Muscle of back (tissue), 13 donors: ENCODE data around the gene SCAMP1. TPM values are rescaled to one million over a fixed set of nuclear protein-coding genes. Genes with fewer than 3 reads are reported as not detected.
"Not testable (repeated sequence)": the region's sequence is repeated elsewhere in the genome, so short reads cannot be mapped to it uniquely, and the experiment has no call there.

Source experiments
- DNase-seq, 3 donors: peaks; one replicate each; pipeline versions ENCODE4 v3.0.0 to v3.0.0-alpha.2; 2013
- long read RNA-seq, 9 donors: transcript quantifications; one replicate each; lab custom pipeline, GENCODE V29; 2026
- polyA plus RNA-seq, 10 donors: library from polyadenylated mRNA; unstranded; fragments of 120-200 nt; gene quantifications; one replicate each; pipeline ENCODE4 v1.2.1, GENCODE V29; 2013; ENCODE audit not compliant: insufficient read length in 10 of 10

Gene SCAMP1
- polyA plus RNA-seq, result 10 to 100 TPM; 27.5 to 46.8 (median 34.5) TPM
- long read RNA-seq, donor 1, full-length matches to known transcripts, result 5 of 5 reads
- long read RNA-seq, donor 1, partial matches to known transcripts, result 0 of 5 reads
- long read RNA-seq, donor 1, other reads (novel, unspliced or antisense), result 0 of 5 reads
- long read RNA-seq, donor 2, full-length matches to known transcripts, result 5 of 5 reads
- long read RNA-seq, donor 2, partial matches to known transcripts, result 0 of 5 reads
- long read RNA-seq, donor 2, other reads (novel, unspliced or antisense), result 0 of 5 reads
- long read RNA-seq, donor 3, result 0 reads
- long read RNA-seq, donor 4, full-length matches to known transcripts, result 3 of 3 reads
- long read RNA-seq, donor 4, partial matches to known transcripts, result 0 of 3 reads
- long read RNA-seq, donor 4, other reads (novel, unspliced or antisense), result 0 of 3 reads
- long read RNA-seq, donor 5, full-length matches to known transcripts, result 8 of 14 reads
- long read RNA-seq, donor 5, partial matches to known transcripts, result 6 of 14 reads
- long read RNA-seq, donor 5, other reads (novel, unspliced or antisense), result 0 of 14 reads
- long read RNA-seq, donor 6, full-length matches to known transcripts, result 9 of 36 reads
- long read RNA-seq, donor 6, partial matches to known transcripts, result 27 of 36 reads
- long read RNA-seq, donor 6, other reads (novel, unspliced or antisense), result 0 of 36 reads
- long read RNA-seq, donor 7, full-length matches to known transcripts, result 5 of 5 reads
- long read RNA-seq, donor 7, partial matches to known transcripts, result 0 of 5 reads
- long read RNA-seq, donor 7, other reads (novel, unspliced or antisense), result 0 of 5 reads
- long read RNA-seq, donor 8, full-length matches to known transcripts, result 1 of 1 reads
- long read RNA-seq, donor 8, partial matches to known transcripts, result 0 of 1 reads
- long read RNA-seq, donor 8, other reads (novel, unspliced or antisense), result 0 of 1 reads
- long read RNA-seq, donor 9, full-length matches to known transcripts, result 2 of 2 reads
- long read RNA-seq, donor 9, partial matches to known transcripts, result 0 of 2 reads
- long read RNA-seq, donor 9, other reads (novel, unspliced or antisense), result 0 of 2 reads

DNA sequence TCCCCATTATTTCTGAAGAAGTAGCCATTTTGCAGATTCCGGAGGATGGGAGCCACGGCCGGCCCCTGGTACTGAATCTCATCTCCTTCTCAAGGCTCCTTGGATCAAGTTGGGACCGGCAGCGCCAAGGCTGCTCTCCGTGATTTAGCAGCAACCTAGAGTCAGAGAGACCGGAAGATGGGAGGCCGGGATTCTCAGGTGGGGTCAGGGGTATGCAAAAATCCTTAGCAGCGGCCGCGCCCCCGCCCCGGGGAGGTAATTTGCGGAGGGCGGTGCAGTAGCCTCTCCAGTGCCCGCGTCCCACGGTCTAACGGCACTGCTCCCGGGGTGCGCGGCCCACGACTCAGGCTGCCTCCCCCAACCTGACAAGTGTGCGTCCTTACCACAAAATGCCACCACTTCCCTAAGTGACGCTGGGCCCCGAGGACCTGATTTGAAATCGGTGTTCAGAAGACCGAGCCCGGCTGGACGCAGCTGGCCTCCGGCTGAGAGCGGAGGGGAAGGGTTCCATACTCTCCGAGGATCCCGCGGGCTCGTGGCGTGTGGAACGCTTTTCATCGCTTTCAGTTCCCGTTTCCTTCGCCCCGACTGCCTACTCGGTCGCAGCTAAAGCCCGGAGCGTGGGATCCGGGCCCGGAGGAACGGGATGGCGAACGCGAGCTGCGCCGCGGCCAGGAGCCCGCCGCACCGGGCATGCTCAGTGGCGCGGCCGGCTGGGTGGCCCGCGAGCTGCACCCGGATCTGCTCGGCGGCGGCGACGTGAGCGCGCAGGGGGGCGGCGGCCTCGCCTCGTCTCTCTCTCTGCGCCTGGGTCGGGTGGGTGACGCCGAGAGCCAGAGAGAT lies at the start of gene SCAMP1:
Gene SCAMP1, plus strand, starts transcription at position 787 of the 843 bp plus-strand sequence. Its CDS starts 55 bp downstream, at position 842.
- DNase-seq, result peak; percentile 94 to 98 (median 97)

GRCh38 chr5:78317515-78317914 lies 42.9 kb upstream of the SCAMP1 start:
- DNase-seq, result no peak

DNA sequence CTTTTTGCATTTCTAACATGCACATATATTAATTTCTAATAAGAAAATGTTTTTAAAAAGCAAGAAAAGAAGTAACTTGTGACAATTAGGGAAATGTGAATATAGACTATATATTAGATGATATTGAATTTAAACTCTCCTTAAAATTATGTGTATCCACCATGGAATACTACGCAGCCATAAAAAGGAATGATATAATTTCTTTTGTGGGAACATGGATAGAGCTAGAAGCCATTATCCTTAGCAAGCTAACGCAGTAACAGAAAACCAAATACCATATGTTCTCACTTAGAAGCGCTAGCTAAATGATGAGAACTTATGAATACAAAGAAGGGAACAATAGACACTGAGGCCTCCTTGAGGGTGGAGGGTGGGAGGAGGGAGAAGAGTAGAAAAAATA lies 42.1 kb upstream of the SCAMP1 start:
- no peak for DNase-seq

GRCh38 chr5:78320401-78320800 lies 40.0 kb upstream of the SCAMP1 start:
- peak in 2 of 3 donors; percentile 13 to 39 for DNase-seq

GRCh38 chr5:78323241-78323640 lies 37.2 kb upstream of the SCAMP1 start:
- no peak for DNase-seq

- DNase-seq, result no peak
Observed at GRCh38 chr5:78326930-78327329, 33.5 kb upstream of the SCAMP1 start.

GRCh38 chr5:78327761-78328510 lies 32.5 kb upstream of the SCAMP1 start:
- DNase-seq, result no peak

DNA sequence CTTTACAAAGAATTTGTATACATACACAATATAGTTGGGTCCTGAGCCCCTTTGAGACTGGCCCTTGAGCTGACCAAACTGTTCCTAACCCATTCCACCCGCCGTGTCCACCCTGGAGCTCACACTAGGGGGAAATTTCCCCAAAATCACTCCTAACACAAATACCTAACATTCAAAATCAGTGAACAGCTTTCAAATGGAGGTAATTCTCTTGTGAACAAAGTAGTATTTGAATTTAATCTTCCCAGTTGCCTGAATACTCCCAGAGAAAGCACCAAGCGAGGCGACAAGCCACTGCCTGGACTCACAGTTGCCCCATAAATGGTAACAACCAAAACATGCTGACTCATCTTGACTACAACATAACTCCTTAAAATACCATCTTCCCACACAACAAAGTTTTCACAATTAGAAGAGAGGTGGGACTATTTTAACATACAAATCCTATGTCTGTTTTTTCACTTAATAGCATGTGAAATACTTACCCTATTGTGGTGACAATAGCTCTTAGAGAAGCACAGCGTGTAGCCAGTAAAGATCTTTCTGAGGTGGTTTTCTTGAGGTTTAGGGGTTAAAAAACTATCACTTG lies 31.7 kb upstream of the SCAMP1 start:
- DNase-seq, result no peak

DNA sequence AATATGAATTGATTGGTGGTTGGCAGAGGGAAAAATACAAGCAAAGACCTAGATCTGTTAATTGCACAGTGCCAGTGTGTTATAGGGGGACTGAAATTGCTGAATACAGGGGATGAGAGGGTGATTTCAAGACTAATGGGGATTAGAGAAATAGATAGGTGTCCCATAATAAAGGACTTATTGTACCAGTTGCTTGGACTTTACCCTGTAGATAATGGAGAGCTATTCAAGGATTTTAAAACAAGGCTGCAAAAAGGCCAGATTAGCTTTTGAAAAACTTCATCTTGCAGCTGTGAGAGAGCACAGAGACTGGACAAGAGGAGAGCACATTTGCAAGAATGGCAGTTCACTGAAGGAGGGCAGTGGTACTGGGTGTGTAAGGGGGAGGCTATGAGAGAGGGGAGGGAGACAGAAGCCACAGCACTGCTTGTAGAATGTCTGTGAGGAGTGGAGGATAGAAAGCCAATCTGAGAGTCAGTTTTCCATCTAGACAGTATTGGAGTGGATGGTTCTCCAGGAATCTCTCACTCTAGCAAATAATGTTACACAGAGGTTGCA lies 28.8 kb upstream of the SCAMP1 start:
- no peak for DNase-seq

DNA sequence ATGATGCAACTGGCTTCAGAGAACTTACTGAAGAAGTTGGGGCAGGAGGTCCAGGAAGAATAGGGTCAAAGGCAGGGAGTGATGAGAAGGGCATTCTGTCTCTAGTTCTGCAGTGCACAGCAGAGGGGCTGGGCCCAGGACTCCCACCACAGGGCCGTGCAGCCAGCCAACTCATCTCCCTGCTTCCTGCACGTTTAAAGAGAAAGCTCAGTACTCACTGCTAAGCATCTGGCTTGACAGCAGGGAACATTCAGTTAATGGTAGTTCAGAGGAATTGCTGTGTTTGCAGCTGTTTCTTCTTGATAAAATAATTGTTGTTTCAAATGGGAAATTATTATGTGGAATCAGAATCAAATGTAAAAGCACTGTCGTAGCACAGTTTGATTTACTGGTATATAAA lies 25.6 kb upstream of the SCAMP1 start:
- no peak for DNase-seq

- DNase-seq, result no peak
Observed at GRCh38 chr5:78335976-78336375, 24.4 kb upstream of the SCAMP1 start.

DNA sequence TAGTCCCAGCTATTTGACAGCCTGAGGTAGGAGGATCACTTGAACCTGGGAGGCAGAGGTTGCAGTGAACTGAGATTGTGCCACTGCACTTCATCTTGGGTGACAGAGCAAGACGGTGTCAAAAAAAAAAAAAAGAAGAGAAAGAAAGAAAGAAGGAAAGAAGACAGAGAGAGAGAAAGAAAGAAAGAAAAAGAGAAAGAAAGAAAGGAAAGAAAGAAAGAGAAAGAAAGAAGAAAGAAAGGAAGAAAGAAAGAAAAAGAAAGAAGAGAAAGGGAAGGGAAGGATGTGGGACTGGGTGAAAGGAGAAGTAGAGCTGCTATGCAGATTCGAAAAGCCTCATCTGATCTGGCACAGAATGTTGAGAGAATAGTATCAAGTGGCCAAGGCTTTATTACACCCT lies 23.7 kb upstream of the SCAMP1 start:
- no peak for DNase-seq

- no peak for DNase-seq
Observed at GRCh38 chr5:78339617-78340436, 20.6 kb upstream of the SCAMP1 start.

- no peak for DNase-seq
Observed at GRCh38 chr5:78341440-78341839, 19.0 kb upstream of the SCAMP1 start.

- no peak for DNase-seq
Observed at GRCh38 chr5:78345485-78345884, 14.9 kb upstream of the SCAMP1 start.

GRCh38 chr5:78353520-78353919 lies 6.9 kb upstream of the SCAMP1 start:
- no peak for DNase-seq

DNA sequence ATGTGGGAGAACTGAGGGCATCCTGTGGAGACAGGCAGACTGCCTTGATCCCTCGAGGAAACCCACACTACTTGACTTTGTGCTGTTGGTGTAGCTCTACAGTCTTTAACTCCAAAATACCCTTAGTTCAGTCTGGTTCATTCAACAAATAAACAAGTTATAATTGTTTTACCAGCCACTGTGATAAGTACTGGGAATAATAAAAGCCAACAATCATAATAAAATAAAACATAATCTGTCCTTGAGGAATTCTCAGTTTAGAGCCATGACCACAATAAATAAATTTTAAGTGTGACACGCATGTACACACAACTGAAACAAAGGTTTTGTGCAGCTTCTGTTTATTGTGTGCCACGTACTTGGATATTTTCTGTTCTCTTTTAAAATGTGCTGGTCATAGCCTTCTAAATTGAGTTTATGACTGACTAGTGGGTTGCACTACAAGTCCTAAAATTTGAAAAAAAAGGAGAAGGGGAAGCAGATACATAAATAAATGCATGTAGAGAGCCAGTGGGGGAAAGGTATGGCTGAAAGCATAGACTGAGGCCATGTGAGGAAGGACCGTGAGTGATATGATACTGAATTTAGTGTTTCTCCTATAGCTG lies 6.2 kb upstream of the SCAMP1 start:
- DNase-seq, result no peak

DNA sequence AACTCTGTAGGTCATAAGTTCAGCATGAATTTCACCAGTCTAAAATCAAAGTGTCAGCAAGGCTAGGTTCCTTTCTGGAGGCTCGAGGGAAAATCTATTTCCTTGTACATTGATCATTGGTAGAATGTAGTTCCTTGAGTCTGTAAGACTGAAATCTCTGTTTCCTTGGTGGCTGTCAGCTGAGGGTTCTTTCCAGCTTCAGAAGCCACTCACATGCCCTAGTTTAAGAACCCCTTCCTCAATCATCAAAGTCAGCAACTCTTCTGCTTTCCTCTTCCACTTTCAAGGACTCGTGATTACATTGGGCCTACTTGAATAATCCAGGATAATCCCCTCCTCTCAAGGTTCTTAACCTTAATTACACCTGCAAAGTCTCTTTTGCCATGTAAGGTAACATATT lies 4.9 kb upstream of the SCAMP1 start:
- no peak for DNase-seq

GRCh38 chr5:78359455-78359830 lies 974 bp upstream of the SCAMP1 start:
- DNase-seq, result not testable (repeated sequence)
